Kidney glomerular epithelial cell (primary cell): Measurements from ENCODE around the gene ACKR4.

Experiments used
- DNase-seq: peaks from one replicate; lab custom pipeline; 2025; lab: John Stamatoyannopoulos, UW

Gene ACKR4

DNA sequence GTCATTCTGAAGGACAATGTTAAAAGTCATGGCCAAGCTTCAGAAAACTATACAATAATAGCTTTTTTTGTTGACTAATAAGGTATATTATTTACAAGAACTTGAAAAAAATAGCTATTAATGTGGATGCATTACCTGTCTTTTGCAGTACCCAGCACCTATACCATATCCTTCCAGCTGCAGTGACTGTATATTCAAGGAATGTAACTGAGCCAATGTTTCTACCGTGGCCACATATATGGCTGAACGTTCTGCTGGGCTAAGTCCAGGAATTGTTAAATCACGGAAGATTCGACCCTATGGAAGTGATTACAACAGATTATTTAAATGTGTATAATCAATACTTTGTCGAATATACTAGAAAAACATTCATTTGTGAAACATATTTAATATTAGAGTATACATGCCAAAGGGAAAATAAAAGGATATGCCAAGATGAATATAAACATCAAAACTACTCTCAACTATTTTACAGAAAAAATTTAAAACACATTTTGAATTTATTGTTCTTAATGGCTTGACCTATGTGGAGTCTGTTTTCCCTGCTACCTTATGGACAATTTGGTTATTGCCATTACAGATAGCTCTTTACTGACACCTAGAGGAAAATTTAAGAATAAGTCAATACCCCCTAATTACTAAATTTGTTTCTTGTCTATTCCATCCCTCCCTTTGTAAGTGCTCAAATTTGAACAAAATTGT lies 44.9 kb downstream of the ACKR4 start:
- DNase-seq = peak; percentile 76

DNA sequence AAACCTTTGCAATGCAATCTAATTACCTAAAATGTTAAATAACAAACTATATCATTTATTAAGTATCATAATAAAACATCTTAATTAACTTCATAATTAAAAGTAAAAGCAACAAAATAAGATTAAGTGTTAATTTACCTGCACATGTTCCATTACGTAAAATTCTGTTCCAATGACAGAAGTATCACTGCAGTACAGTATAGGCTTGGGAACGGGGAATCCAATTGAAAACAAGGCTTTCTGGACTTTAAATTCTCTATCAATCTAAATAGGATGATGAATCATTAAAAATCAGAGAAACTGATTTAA lies 45.4 kb downstream of the ACKR4 start:
- no peak for DNase-seq

DNA sequence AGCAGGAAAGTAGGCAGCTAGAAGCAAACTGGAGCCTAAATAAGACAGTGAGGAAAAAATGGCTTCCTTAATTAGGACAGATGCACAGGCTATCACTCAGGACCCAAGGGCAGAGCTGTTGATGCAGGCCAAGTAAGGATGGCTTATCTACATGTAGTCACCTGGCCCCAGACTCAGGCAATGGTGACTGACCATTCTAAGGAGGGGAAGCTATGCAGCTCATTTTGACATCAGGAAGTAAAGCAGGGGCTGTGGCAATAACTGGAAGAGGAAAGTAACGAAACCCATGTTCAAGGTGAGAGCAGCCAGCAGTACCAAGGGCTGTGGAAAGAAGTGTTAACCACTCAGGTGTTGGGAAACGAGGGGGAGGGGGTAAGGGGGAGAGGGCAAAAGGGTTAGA lies 46.3 kb downstream of the ACKR4 start:
- DNase-seq = no peak

DNA sequence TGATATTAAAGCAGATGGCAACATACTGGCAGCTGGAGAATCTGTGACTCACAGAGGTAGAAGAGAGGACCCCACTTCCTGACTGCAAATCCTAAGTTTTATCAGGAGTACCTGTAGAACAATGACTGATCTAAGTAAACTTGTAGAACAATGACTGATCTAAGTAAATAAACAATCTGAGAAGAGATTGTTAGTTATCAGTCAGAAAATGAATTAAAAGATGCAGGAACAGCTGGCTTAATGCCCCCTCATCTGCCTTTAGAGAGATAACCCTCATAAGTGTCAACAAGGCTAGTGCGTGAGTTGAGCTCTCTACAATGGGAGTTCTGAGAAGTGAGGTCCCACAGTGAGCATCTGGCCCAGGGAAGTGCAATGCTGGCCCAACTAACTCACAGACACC lies 48.0 kb downstream of the ACKR4 start:
- DNase-seq = no peak

DNA sequence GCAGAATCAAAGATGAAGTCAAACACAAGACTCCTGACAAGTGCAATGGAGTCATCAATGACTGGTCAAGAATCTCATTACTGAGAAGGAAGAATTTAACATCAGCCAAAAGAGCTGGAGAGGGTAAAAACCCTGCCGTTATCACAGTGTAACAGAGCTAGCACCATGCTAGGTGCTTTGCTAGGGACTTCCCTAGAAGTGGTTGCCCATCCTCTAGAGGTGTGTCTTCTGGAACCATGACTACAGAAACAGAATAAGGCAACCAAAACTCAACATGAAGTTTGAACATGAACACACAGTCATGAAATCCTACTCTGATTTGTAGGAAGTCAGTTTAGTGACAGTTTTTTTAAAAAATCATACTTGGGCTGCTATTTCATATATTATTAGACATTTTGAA lies 53.1 kb downstream of the ACKR4 start:
- DNase-seq = no peak
